H9 (cell line): Measurements from ENCODE around the gene CMC4. TPM values are rescaled to one million over a fixed set of nuclear protein-coding genes. Genes with fewer than 3 reads are reported as not detected.

ENCODE experiments used
- DNase-seq: peaks from one replicate; pipeline ENCODE4 v3.0.0-alpha.2; 2017
- H2AFZ ChIP-seq: one replicate; pipeline ENCODE4 v1.6.1; 2013; ENCODE audit warnings: mild to moderate bottlenecking, low read length, control low read depth, moderate library complexity
- H2AK5ac ChIP-seq: 2 replicates; pipeline ENCODE4 v1.6.1; 2013; ENCODE audit warnings: low read length, control low read depth, mixed read lengths; ENCODE audit not compliant: insufficient read length
- H2BK120ac ChIP-seq: one replicate; pipeline ENCODE4 v1.6.1; 2013; ENCODE audit warnings: low read depth, mild to moderate bottlenecking, low read length, control low read depth, inconsistent platforms; ENCODE audit not compliant: poor library complexity, severe bottlenecking
- H2BK12ac ChIP-seq: 2 replicates; pipeline ENCODE4 v1.6.1; 2013; ENCODE audit warnings: low read length, control low read depth, mixed read lengths, low read depth; ENCODE audit not compliant: insufficient read length
- H2BK15ac ChIP-seq: 2 replicates; pipeline ENCODE4 v1.6.1; 2013; ENCODE audit warnings: low read depth, low read length, control low read depth
- H2BK20ac ChIP-seq: one replicate; pipeline ENCODE4 v1.6.1; 2013; ENCODE audit warnings: low read depth, mild to moderate bottlenecking, low read length, control low read depth, inconsistent platforms; ENCODE audit not compliant: poor library complexity, severe bottlenecking
- H2BK5ac ChIP-seq: 2 replicates; pipeline ENCODE4 v1.6.1; 2013; ENCODE audit warnings: low read length, control low read depth, mixed read lengths; ENCODE audit not compliant: insufficient read length
- H3K14ac ChIP-seq: 2 replicates; pipeline ENCODE4 v1.6.1; 2013; ENCODE audit warnings: low read length, control low read depth; ENCODE audit not compliant: insufficient read depth
- H3K18ac ChIP-seq: 2 replicates; pipeline ENCODE4 v1.6.1; 2013; ENCODE audit warnings: low read depth, mild to moderate bottlenecking, mixed read lengths, low read length, control low read depth; ENCODE audit not compliant: insufficient read length
- H3K23ac ChIP-seq: 2 replicates; pipeline ENCODE4 v1.6.1; 2013; ENCODE audit warnings: low read length, control low read depth, mixed read lengths, low read depth; ENCODE audit not compliant: insufficient read length
- H3K23me2 ChIP-seq: 2 replicates; pipeline ENCODE4 v1.6.1; 2013; ENCODE audit warnings: low read depth, mild to moderate bottlenecking, mixed read lengths, low read length, control low read depth; ENCODE audit not compliant: insufficient read length, poor library complexity, severe bottlenecking
- H3K27ac ChIP-seq: 2 replicates; pipeline ENCODE4 v1.5.1; 2013; ENCODE audit warnings: low read length, control low read depth, mixed read lengths, low read depth; ENCODE audit not compliant: insufficient read length
- H3K27me3 ChIP-seq: 2 replicates; pipeline ENCODE4 v1.6.1; 2013; ENCODE audit warnings: low read length, control low read depth, inconsistent platforms; ENCODE audit not compliant: insufficient read depth
- H3K4ac ChIP-seq: 2 replicates; pipeline ENCODE4 v1.6.1; 2013; ENCODE audit warnings: low read depth, mild to moderate bottlenecking, control low read depth, inconsistent platforms, low read length, moderate library complexity
- H3K4me1 ChIP-seq: 2 replicates; pipeline ENCODE4 v1.6.1; 2013; ENCODE audit warnings: low read length, control low read depth, inconsistent platforms; ENCODE audit not compliant: insufficient read depth
- H3K4me2 ChIP-seq: 2 replicates; pipeline ENCODE4 v1.6.1; 2013; ENCODE audit warnings: low read length, control low read depth, mixed read lengths; ENCODE audit not compliant: insufficient read length, insufficient read depth
- H3K56ac ChIP-seq: 2 replicates; pipeline ENCODE4 v1.6.1; 2013; ENCODE audit warnings: low read depth, mild to moderate bottlenecking, mixed read lengths, low read length, control low read depth; ENCODE audit not compliant: insufficient read length
- H3K79me1 ChIP-seq: 2 replicates; pipeline ENCODE4 v1.6.1; 2013; ENCODE audit warnings: low read depth, mild to moderate bottlenecking, moderate library complexity, low read length, control low read depth, inconsistent platforms; ENCODE audit not compliant: insufficient read depth, poor library complexity, severe bottlenecking
- H3K79me2 ChIP-seq: 2 replicates; pipeline ENCODE4 v1.6.1; 2013; ENCODE audit warnings: low read length, control low read depth, inconsistent platforms; ENCODE audit not compliant: insufficient read depth
- H3K9ac ChIP-seq: 2 replicates; pipeline ENCODE4 v1.6.1; 2013; ENCODE audit warnings: low read length, control low read depth, mixed read lengths; ENCODE audit not compliant: insufficient read length; ENCODE audit errors: extremely low read depth
- H3K9me3 ChIP-seq: one replicate; pipeline ENCODE4 v1.6.1; 2013; ENCODE audit warnings: low read depth, low read length, inconsistent platforms; ENCODE audit not compliant: control insufficient read depth
- H3T11ph ChIP-seq: one replicate; pipeline ENCODE4 v1.6.1; 2013; ENCODE audit warnings: mild to moderate bottlenecking, low read length, control low read depth, inconsistent platforms
- H4K20me1 ChIP-seq: one replicate; pipeline ENCODE4 v1.6.1; 2013; ENCODE audit not compliant: control insufficient read depth, insufficient read length, insufficient read depth
- H4K5ac ChIP-seq: 2 replicates; pipeline ENCODE4 v1.6.1; 2013; ENCODE audit warnings: low read depth, mild to moderate bottlenecking, mixed read lengths, low read length, control low read depth; ENCODE audit not compliant: insufficient read length
- H4K8ac ChIP-seq: replicated peaks from 2 replicates; pipeline ENCODE4 v1.6.1; 2013; ENCODE audit warnings: low read length, control low read depth, mixed read lengths, low read depth; ENCODE audit not compliant: insufficient read length
- H4K91ac ChIP-seq: 2 replicates; pipeline ENCODE4 v1.6.1; 2013; ENCODE audit warnings: low read depth, mild to moderate bottlenecking, moderate library complexity, mixed read lengths, low read length, control low read depth; ENCODE audit not compliant: insufficient read length
- H3K27ac Mint-ChIP-seq, 3 experiments: 2 replicates in 2 of 3; 3 replicates in 1 of 3; pipeline ENCODE4 v1.8.0; 2020 to 2021; ENCODE audit warnings: mixed read lengths in 3 of 3, mild to moderate bottlenecking in 1 of 3, moderate library complexity in 1 of 3
- H3K27me3 Mint-ChIP-seq: 2 replicates; pipeline ENCODE4 v1.8.0; 2021; ENCODE audit warnings: low read depth, mild to moderate bottlenecking, moderate library complexity, mixed read lengths
- H3K36me3 Mint-ChIP-seq, 3 experiments: 2 replicates in 2 of 3; 3 replicates in 1 of 3; pipeline ENCODE4 v1.8.0; 2020 to 2021; ENCODE audit warnings: low read depth in 3 of 3, mixed read lengths in 3 of 3; ENCODE audit not compliant: insufficient read depth in 1 of 3
- H3K4me1 Mint-ChIP-seq, 2 experiments: 2 replicates each; pipeline ENCODE4 v1.8.0; 2020; ENCODE audit warnings: mixed read lengths in 2 of 2
- H3K4me3 Mint-ChIP-seq, 2 experiments: 2 replicates in 1 of 2; 3 replicates in 1 of 2; pipeline ENCODE4 v1.8.0; 2020 to 2021; ENCODE audit warnings: mild to moderate bottlenecking in 2 of 2, mixed read lengths in 2 of 2, moderate library complexity in 1 of 2
- H3K9me3 Mint-ChIP-seq, 2 experiments: 2 replicates in 1 of 2; 3 replicates in 1 of 2; pipeline ENCODE4 v1.8.0; 2020; ENCODE audit warnings: mild to moderate bottlenecking in 2 of 2, mixed read lengths in 2 of 2, moderate library complexity in 1 of 2
- CTCF ChIP-seq: fragments of 200-600 bp; sonication (generic); conservative IDR thresholded peaks from 3 replicates; pipeline ENCODE4 v1.8.0; 2021; ENCODE audit warnings: antibody characterized with exemption, mild to moderate bottlenecking
- WGBS: extraction: QIAGEN DNeasy Blood & Tissue Kit; methylation state at CpG from one replicate; pipeline ENCODE4 v1.1.7; 2013; ENCODE audit warnings: missing lambda C conversion rate, low lambda C conversion rate, mixed read lengths; ENCODE audit not compliant: insufficient read length; ENCODE audit errors: extremely low coverage; 5-methylcytosine and 5-hydroxymethylcytosine counted together
- total RNA-seq: library from RNA; stranded (reverse); gene quantifications from 2 replicates; pipeline ENCODE4 v1.2.1, GENCODE V29; 2021

CMC4 gene
- total RNA-seq, 1 experiment from 2014 or later: 6.2 TPM

GRCh38 chrX:155070038-155070437 lies 898 bp downstream of the CMC4 start:
- Histone ChIP-seq H2AFZ (peak overlapping the region; percentile 59), H3K4me1 (no peaks in the 10 kb centered on the region), H2BK12ac (no peak overlapping the region), H3K4ac (no peak overlapping the region), H3K9me3 (peaks cover 49% of the 10 kb centered on the region), H3T11ph (no peak overlapping the region), H3K56ac (no peak overlapping the region), H4K5ac (no peak overlapping the region), H3K18ac (no peak overlapping the region), H3K79me2 (no peaks in the 10 kb centered on the region), H4K91ac (no peak overlapping the region), H2BK120ac (no peak overlapping the region), H2BK15ac (no peak overlapping the region), H3K14ac (no peak overlapping the region), H2AK5ac (no peak overlapping the region), H3K23ac (no peak overlapping the region), H2BK5ac (no peak overlapping the region), H3K27ac (no peak overlapping the region), H3K9ac (peak overlapping the region; percentile 51), H3K4me2 (peak overlapping the region; percentile 88), H4K8ac (no peak overlapping the region), H3K79me1 (no peaks in the 10 kb centered on the region), H4K20me1 (no peaks in the 10 kb centered on the region), H3K27me3 (no peaks in the 10 kb centered on the region), H3K23me2 (peaks cover 5% of the 10 kb centered on the region), H2BK20ac (no peak overlapping the region)
- DNase-seq: no peak
- TF ChIP-seq CTCF: no peak
- Mint-ChIP-seq H3K36me3 (peaks cover 18 to 21% (median 20%) of the 10 kb centered on the region in 3 experiments), H3K4me3 (peak overlapping the region; percentile 78 to 80), H3K27ac (no peak overlapping the region), H3K4me1 (peaks cover 8 to 15% of the 10 kb centered on the region in 2 experiments; a peak in 2 of 4 replicates), H3K9me3 (peaks cover 65 to 66% of the 10 kb centered on the region in 2 experiments), H3K27me3 (no peaks in the 10 kb centered on the region)
- no CpG with 5 or more reads among the region's 12 CpGs for WGBS
